ENCODE measurements around the gene MAN1B1.
"Not testable (repeated sequence)": the region's sequence is repeated elsewhere in the genome, so short reads cannot be mapped to it uniquely, and the experiment has no call there.

The MAN1B1 gene

DNA sequence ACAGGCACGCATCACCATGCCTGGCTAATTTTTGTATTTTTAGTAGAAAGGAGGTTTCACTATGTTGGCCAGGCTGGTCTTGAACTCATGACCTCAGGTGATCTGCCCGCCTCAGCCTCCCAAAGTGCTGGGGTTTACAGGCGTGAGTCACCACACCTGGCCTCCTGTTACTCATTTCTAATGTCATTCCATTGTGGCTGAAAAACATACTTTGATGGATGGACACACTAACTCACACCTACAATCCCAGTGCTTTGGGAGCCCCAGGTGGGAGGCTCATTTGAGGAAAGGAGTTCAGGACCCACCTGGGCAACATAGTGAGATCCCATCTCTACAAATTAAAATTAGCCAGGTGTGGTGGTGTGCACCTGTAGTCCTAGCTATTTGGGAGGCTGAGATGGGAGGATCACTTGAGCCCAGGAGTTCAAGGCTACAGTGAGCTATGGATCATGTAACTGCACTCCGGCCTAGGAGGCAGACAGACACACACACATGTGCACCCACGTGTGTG, 37.2 kb downstream of the MAN1B1 start:
- not testable (repeated sequence) for DNase-seq (ENCODE audit: low spot score in 2 of 2); ATAC-seq (ENCODE audit: low read depth); H3K9me3 Mint-ChIP-seq; H3K27me3 Mint-ChIP-seq; H3K27ac Mint-ChIP-seq; H3K4me3 Mint-ChIP-seq; H3K36me3 Mint-ChIP-seq
- H3K4me1 Mint-ChIP-seq, result peaks cover 46% of the 10 kb centered on the region

DNA sequence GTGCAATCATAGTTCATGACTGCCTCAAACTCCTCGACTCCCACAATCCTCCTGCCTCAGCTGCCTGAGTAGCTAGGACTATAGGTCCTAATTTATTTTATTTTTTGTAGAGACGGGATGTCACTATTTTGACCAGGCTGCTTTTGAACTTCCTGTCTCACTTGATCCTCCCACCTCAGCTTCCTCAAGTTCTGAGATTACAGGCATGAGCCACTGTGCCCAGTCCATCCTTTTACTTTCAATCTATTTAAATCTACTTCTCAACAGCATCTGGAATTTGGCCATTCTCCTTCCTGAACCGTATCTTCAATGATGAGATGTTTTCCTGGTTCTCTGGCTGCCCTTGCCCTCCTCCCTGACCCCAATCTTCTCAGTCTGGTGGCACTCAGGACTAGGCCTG, 40.0 kb downstream of the MAN1B1 start:
- Mint-ChIP-seq H3K36me3 (no peaks in the 10 kb centered on the region), H3K27ac (peak overlapping the region; percentile 94), H3K4me1 (peaks cover 38% of the 10 kb centered on the region), H3K4me3 (peak overlapping the region; percentile 90), H3K27me3 (no peaks in the 10 kb centered on the region), H3K9me3 (no peaks in the 10 kb centered on the region)
- no peak for DNase-seq (ENCODE audit: low spot score in 2 of 2)
- ATAC-seq (ENCODE audit: low read depth), result no peak

DNA sequence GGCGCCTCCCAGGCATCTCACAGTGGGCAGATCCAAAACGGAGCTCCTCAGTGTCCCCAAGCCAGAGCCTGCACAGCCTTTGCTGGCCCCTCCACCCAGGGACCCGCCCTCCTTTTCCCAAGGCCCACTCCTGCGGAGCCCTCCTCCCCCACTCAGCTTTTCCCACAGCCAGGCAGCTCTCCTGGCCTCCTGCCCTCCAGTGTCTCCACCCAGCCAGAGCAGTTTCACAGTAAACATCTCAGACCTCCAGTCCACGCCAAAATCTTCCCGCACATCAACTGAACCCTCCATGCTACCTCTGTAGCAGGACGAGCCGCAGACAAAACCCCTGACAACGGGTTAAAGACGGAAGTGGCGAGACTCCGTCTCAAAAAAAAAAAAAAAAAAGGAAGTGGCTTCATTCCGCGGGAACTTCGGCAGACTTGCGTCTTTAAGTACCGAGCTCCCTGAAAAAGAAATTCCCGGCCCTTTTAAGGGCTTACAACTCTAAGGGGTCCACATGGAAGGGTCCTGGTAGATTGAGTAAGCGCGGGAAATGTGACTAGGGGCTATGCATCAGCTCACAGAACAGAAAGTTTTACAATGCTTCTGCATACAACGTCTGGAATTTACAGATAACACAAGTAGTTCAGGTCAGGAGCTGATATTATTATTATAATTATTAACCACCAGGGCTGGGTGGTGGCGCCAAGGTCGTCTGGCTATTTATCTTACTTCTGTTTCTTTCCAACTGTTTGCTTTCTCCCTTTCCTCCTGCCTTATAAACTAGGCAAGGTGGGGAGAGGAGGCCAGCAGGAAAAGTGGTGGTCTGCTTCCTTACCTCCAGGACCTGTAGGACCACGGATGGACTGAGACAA, 40.7 kb downstream of the MAN1B1 start:
- peaks cover 31% of the 10 kb centered on the region for H3K4me1 Mint-ChIP-seq
- DNase-seq (ENCODE audit: low spot score in 2 of 2), result peak in 1 of 2 donors; percentile 28
- peak; percentile 12 for ATAC-seq (ENCODE audit: low read depth)
- H3K4me3 Mint-ChIP-seq, result peak overlapping the region; percentile 94
- no peaks in the 10 kb centered on the region for H3K36me3 Mint-ChIP-seq
- no peaks in the 10 kb centered on the region for H3K27me3 Mint-ChIP-seq
- peak overlapping the region; percentile 94 for H3K27ac Mint-ChIP-seq
- no peaks in the 10 kb centered on the region for H3K9me3 Mint-ChIP-seq

- Mint-ChIP-seq H3K36me3 (no peaks in the 10 kb centered on the region), H3K9me3 (no peaks in the 10 kb centered on the region), H3K4me1 (peaks cover 27% of the 10 kb centered on the region), H3K27me3 (no peaks in the 10 kb centered on the region), H3K27ac (peak overlapping the region; percentile 94), H3K4me3 (peak overlapping the region; percentile 94)
- DNase-seq (ENCODE audit: low spot score in 2 of 2) (no peak), ATAC-seq (ENCODE audit: low read depth) (no peak)
Measured at GRCh38 chr9:137128158-137128861, 41.5 kb downstream of the MAN1B1 start.

- peak; percentile 0 for ATAC-seq (ENCODE audit: low read depth)
Measured at GRCh38 chr9:137128862-137129455, 42.2 kb downstream of the MAN1B1 start.

DNA sequence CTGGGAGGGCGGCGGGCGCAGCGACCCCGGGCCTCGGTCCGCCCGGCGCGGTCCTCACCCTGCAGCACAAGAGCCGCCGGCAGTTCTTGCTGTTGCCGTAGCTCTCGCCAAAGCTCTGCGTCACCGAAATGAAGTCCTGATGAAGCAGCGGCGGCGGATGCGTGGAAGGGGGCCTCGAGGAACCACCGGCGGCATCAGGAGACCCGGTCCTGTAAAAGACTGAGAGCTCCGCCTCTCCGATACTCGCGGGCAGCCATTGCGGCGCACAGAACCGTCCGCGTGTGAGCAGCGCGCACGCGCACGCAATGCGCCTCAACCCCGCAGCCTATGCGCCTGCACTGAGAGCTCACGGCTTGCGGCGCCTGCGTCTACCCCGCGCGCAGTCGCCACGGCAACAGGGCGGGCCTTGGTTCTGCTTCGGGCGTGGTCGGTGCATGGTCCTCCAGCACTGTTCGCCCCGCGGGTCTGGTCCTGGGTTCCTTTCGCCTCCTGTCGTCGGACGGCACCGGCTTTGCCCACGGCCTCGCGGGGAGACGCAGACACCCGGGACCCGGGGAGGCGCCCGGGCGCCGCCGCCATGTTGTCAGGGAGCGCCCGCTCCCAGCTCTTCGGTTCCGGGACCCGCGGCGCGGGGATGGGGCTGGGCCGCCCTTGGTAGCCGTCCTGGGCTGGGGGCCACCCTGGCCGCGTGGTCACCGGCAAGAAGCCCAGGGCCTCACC, 42.8 kb downstream of the MAN1B1 start:
- DNase-seq (ENCODE audit: low spot score in 2 of 2) (peak; percentile 85 to 88), ATAC-seq (ENCODE audit: low read depth) (peak; percentile 93)
- H3K27ac Mint-ChIP-seq, result peak overlapping the region; percentile 94
- no peaks in the 10 kb centered on the region for H3K9me3 Mint-ChIP-seq
- H3K36me3 Mint-ChIP-seq, result no peaks in the 10 kb centered on the region
- H3K4me1 Mint-ChIP-seq, result peaks cover 24% of the 10 kb centered on the region
- H3K4me3 Mint-ChIP-seq, result peak overlapping the region; percentile 94
- H3K27me3 Mint-ChIP-seq, result no peaks in the 10 kb centered on the region

More at GRCh38 chr9:137128862-137129455, 42.2 kb downstream of the MAN1B1 start:
- Mint-ChIP-seq H3K36me3 (no peaks in the 10 kb centered on the region), H3K27me3 (no peaks in the 10 kb centered on the region), H3K27ac (peak overlapping the region; percentile 94), H3K4me1 (peaks cover 24% of the 10 kb centered on the region), H3K9me3 (no peaks in the 10 kb centered on the region), H3K4me3 (peak overlapping the region; percentile 94)
- no peak for DNase-seq (ENCODE audit: low spot score in 2 of 2)

GRCh38 chr9:137130176-137130755, 43.5 kb downstream of the MAN1B1 start:
- Mint-ChIP-seq H3K4me1 (peaks cover 24% of the 10 kb centered on the region), H3K9me3 (no peaks in the 10 kb centered on the region), H3K27ac (peak overlapping the region; percentile 39), H3K36me3 (no peaks in the 10 kb centered on the region), H3K27me3 (no peaks in the 10 kb centered on the region), H3K4me3 (peak overlapping the region; percentile 78)
- ATAC-seq (ENCODE audit: low read depth) (no peak), DNase-seq (ENCODE audit: low spot score in 2 of 2) (no peak)

DNA sequence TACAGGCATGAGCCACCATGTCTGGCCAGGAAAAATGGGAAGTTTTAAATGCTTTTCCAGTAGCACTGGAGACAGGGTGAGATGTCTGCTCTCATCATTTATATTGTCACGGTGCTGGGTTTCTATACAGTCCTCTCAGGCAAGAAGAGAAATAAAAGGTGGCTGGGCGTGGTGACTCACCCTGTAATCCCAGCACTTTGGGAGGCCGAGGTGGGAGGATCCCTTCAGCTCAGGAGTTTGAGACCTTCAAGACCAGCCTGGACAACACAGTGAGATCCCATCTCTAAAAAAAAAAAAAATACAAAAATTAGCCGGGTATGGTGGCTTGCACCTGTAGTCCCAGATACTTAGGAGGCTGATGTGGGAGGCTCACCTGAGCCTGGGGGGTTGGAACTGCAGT, 47.4 kb downstream of the MAN1B1 start:
- ATAC-seq (ENCODE audit: low read depth) (no peak), DNase-seq (ENCODE audit: low spot score in 2 of 2) (no peak)
- Mint-ChIP-seq H3K27ac (no peak overlapping the region), H3K4me3 (no peak overlapping the region), H3K4me1 (peaks cover 7% of the 10 kb centered on the region), H3K27me3 (peaks cover 16% of the 10 kb centered on the region), H3K9me3 (no peaks in the 10 kb centered on the region), H3K36me3 (no peaks in the 10 kb centered on the region)

DNA sequence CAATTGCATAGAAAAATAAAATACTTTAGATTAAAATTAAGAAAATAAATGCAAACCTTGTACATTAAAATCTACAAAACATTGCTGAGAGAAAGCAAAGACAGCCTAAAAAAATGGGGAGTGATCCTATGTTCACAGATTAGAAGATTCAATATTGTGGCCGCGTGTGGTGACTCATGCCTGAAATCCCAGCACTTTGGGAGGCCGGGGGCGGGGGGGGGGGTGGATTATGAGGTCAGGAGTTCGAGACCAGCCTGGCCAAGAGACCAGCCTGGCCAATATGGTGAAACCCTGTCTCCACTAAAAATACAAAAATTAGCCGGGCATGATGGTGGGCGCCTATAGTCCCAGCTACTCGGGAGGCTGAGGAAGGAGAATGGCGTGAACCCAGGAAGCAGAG, 48.4 kb downstream of the MAN1B1 start:
- not testable (repeated sequence) for H3K4me3 Mint-ChIP-seq; H3K36me3 Mint-ChIP-seq; H3K27ac Mint-ChIP-seq; H3K9me3 Mint-ChIP-seq; DNase-seq (ENCODE audit: low spot score in 2 of 2); H3K4me1 Mint-ChIP-seq; ATAC-seq (ENCODE audit: low read depth)
- H3K27me3 Mint-ChIP-seq, result peaks cover 23% of the 10 kb centered on the region

DNA sequence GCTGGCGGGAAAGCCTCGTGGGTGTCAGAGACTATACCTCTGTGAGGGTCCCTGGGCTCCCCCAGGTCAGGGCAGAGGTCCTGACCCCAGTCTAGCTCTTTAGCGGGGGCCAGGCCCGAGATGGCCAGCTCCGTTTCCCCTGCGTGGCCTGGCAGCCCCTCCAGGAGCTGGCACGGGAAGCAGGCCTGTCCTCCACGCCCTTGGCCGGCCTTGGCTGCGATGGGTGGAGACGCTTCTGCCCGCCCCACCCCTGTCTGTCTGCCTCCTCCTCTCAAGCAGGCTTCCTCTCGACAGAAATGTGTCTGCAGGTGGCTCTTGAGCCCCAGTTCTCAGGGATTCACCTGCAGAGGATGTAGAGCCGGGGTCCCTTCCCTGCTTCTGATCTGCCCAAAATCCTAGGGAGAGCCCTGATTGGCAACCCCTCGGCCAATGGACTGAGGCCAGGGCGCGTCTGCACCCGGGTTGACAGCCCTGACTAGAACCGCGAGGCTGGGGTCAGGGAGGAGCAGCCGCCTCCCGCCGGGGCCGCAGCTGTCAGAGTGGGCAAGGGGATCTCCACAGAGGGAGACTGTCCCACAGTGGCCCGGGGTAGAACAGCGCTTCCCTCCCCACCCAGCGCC, 49.6 kb downstream of the MAN1B1 start:
- H3K4me1 Mint-ChIP-seq, result peaks cover 7% of the 10 kb centered on the region
- ATAC-seq (ENCODE audit: low read depth) (peak; percentile 32), DNase-seq (ENCODE audit: low spot score in 2 of 2) (no peak)
- H3K27ac Mint-ChIP-seq, result no peak overlapping the region
- H3K4me3 Mint-ChIP-seq, result no peak overlapping the region
- no peaks in the 10 kb centered on the region for H3K36me3 Mint-ChIP-seq
- H3K27me3 Mint-ChIP-seq, result peaks cover 31% of the 10 kb centered on the region
- no peaks in the 10 kb centered on the region for H3K9me3 Mint-ChIP-seq

DNA sequence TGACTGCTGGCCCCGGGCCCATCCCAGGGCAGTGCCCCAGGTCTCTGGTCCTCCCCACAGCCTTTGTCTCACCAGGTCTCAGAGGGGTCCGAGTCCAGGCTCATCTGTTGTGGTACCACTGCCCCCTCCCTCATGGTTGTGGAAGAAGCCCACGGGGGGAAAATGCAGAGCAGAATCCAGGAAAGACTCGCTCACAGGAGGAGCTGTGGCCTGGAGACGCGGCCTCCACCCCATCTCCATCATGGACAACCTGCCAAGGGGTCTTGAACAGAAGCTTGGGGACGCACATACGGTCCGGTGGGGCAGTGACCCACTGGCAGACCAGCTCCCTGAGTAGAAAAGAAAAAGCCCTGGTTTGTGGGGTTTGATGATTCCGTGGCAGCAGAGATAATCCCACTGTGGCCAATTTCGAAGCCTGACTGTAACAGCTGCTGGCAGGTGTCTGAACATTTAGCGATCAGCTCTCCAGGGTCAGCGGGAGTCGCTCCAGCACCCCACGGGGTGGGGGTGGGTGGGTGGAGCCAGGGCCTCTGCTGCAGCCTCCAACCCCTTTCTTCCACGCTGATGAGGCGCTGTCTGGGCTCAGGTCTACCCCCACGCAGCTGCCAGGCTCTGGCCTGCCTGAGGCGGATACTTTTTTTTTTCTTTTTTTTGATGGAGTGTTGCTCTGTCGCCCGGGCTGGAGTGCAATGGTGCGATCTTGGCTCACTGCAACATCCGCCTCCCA, 50.3 kb downstream of the MAN1B1 start:
- Mint-ChIP-seq H3K4me1 (peaks cover 7% of the 10 kb centered on the region), H3K36me3 (no peaks in the 10 kb centered on the region), H3K9me3 (no peaks in the 10 kb centered on the region), H3K27ac (no peak overlapping the region), H3K4me3 (no peak overlapping the region), H3K27me3 (peaks cover 35% of the 10 kb centered on the region)
- ATAC-seq (ENCODE audit: low read depth), result no peak
- DNase-seq (ENCODE audit: low spot score in 2 of 2), result no peak

GRCh38 chr9:137138058-137138721, 51.4 kb downstream of the MAN1B1 start:
- no peak for DNase-seq (ENCODE audit: low spot score in 2 of 2)
- Mint-ChIP-seq H3K27ac (no peak overlapping the region), H3K4me1 (peaks cover 10% of the 10 kb centered on the region), H3K27me3 (peaks cover 40% of the 10 kb centered on the region), H3K4me3 (no peak overlapping the region), H3K9me3 (no peaks in the 10 kb centered on the region), H3K36me3 (no peaks in the 10 kb centered on the region)
- no peak for ATAC-seq (ENCODE audit: low read depth)
